ENCODE data around the gene MRPL36.

The MRPL36 gene

GRCh38 chr5:1754531-1755220 is 45.0 kb downstream of the MRPL36 start:
- H3K9me3 ChIP-seq (replicated peaks; ENCODE audit: low read length) = peaks cover 5% of the 10 kb centered on the region
- peaks cover 16% of the 10 kb centered on the region for H3K27me3 ChIP-seq (ENCODE audit: control insufficient read depth, insufficient read depth, low read length)
- H3K4me2 ChIP-seq (ENCODE audit: low read length) = no peak overlapping the region
- H3K9ac ChIP-seq (ENCODE audit: low read depth, low read length) = no peak overlapping the region
- H3K36me3 ChIP-seq (ENCODE audit: insufficient read depth, low read length) = no peaks in the 10 kb centered on the region
- no peaks in the 10 kb centered on the region for H3K4me1 ChIP-seq (ENCODE audit: control insufficient read depth, insufficient read depth, low read length)
- no peak overlapping the region for H3K4me3 ChIP-seq (ENCODE audit: low read length)

DNA sequence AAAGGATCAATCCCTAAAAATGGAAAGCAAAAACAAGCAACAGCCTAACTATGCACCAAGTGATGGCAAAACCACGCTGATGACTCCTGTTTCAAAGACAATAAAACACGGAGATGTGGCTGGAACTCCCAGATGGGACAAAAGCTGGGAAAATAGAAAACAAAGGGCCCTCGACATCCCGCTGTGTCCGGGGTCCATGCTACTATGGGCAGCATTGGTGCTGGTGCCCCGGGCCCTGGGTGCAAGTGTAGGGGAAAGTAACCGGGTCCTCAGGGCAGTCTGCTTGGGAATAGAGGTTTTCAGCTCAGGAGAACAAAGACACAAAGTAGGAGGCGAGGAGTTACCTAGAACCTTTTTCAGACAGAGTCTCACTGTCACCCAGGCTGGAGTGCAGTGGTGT is 46.1 kb downstream of the MRPL36 start:
- Histone ChIP-seq H3K4me1 (ENCODE audit: control insufficient read depth, insufficient read depth, low read length) (no peaks in the 10 kb centered on the region), H3K36me3 (ENCODE audit: insufficient read depth, low read length) (no peaks in the 10 kb centered on the region), H3K9me3 (replicated peaks; ENCODE audit: low read length) (peaks cover under 1% of the 10 kb centered on the region), H3K27me3 (ENCODE audit: control insufficient read depth, insufficient read depth, low read length) (peaks cover 12% of the 10 kb centered on the region), H3K4me3 (ENCODE audit: low read length) (no peak overlapping the region), H3K4me2 (ENCODE audit: low read length) (no peak overlapping the region), H3K9ac (ENCODE audit: low read depth, low read length) (no peak overlapping the region)

- Histone ChIP-seq H3K9ac (ENCODE audit: low read depth, low read length) (no peak overlapping the region), H3K27me3 (ENCODE audit: control insufficient read depth, insufficient read depth, low read length) (peaks cover 12% of the 10 kb centered on the region), H3K4me2 (ENCODE audit: low read length) (no peak overlapping the region), H3K4me1 (ENCODE audit: control insufficient read depth, insufficient read depth, low read length) (no peaks in the 10 kb centered on the region), H3K4me3 (ENCODE audit: low read length) (no peak overlapping the region), H3K9me3 (replicated peaks; ENCODE audit: low read length) (no peaks in the 10 kb centered on the region), H3K36me3 (ENCODE audit: insufficient read depth, low read length) (no peaks in the 10 kb centered on the region)
Measured at GRCh38 chr5:1752881-1753280, 46.8 kb downstream of the MRPL36 start.

DNA sequence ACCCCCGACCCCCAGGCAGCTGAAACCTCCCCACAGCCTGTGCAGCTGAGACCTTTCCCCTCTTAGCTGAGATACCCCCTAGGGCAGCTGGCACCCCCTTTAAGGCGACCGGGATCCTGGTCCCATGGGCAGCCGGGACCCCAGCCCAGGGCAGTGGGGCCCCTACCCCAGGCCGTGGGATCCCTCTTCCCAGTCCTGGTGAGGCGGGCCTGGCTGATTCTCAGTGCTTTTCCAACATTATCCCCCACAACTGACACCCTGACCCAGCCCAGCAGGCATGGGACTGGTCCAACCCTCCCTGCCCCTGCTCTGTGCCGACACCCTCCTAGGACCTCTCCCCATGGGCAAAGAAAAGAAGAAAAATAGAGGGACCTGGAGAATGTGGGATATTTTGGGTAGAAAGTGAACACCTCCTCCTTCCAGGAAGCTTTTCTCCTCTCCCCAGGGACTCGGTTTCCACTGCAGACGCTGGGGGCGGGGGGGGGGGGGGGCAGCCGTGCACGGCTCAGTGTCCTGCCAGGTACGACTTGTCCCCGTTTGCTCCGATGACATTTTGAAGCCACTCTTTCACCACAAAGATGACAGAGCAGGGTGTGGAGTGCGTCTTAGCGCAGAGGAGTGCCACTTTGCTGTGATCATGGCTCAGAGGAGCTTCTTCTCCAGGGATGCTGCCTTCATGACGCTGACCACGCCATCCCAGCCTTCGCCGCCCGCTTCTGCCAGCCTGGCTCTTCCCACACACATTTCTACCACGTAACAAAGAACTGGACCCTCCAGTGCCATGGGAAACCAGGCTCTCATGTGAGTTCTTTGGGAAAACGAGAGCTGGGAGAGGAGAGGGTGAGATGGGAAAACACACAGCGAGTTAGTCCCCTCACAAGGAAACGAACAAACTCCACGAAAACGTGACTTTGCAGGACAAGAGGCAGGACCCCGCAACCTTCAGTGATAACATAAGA is 47.5 kb downstream of the MRPL36 start:
- Histone ChIP-seq H3K36me3 (ENCODE audit: insufficient read depth, low read length) (no peaks in the 10 kb centered on the region), H3K4me3 (ENCODE audit: low read length) (no peak overlapping the region), H3K27me3 (ENCODE audit: control insufficient read depth, insufficient read depth, low read length) (peaks cover 12% of the 10 kb centered on the region), H3K4me2 (ENCODE audit: low read length) (no peak overlapping the region), H3K9ac (ENCODE audit: low read depth, low read length) (no peak overlapping the region), H3K4me1 (ENCODE audit: control insufficient read depth, insufficient read depth, low read length) (no peaks in the 10 kb centered on the region), H3K9me3 (replicated peaks; ENCODE audit: low read length) (no peaks in the 10 kb centered on the region)

GRCh38 chr5:1751026-1751863 is 48.4 kb downstream of the MRPL36 start:
- Histone ChIP-seq H3K4me3 (ENCODE audit: low read length) (no peak overlapping the region), H3K27me3 (ENCODE audit: control insufficient read depth, insufficient read depth, low read length) (peaks cover 10% of the 10 kb centered on the region), H3K9me3 (replicated peaks; ENCODE audit: low read length) (no peaks in the 10 kb centered on the region), H3K4me2 (ENCODE audit: low read length) (no peak overlapping the region), H3K4me1 (ENCODE audit: control insufficient read depth, insufficient read depth, low read length) (no peaks in the 10 kb centered on the region), H3K9ac (ENCODE audit: low read depth, low read length) (no peak overlapping the region), H3K36me3 (ENCODE audit: insufficient read depth, low read length) (no peaks in the 10 kb centered on the region)

DNA sequence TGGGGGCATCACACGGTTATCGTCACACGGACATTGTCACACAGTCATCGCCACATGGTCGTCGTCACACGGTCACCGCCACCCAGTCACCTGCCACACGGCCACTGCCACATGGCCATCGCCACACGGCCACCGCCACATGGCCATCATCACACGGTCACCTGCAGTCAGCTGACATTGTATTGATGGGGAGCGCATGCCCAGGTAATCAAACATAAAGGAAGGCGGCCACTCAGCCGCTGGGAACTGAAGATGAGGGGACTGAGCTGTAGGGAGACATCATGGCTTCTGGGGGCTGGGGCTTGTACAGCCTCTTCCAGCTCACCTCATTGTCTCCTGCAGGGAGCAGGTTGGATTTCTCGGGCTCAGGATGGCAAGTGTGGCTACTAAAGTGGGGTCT is 49.2 kb downstream of the MRPL36 start:
- H3K4me3 ChIP-seq (ENCODE audit: low read length) = no peak overlapping the region
- no peaks in the 10 kb centered on the region for H3K4me1 ChIP-seq (ENCODE audit: control insufficient read depth, insufficient read depth, low read length)
- peaks cover 7% of the 10 kb centered on the region for H3K27me3 ChIP-seq (ENCODE audit: control insufficient read depth, insufficient read depth, low read length)
- H3K9ac ChIP-seq (ENCODE audit: low read depth, low read length) = no peak overlapping the region
- no peak overlapping the region for H3K4me2 ChIP-seq (ENCODE audit: low read length)
- no peaks in the 10 kb centered on the region for H3K36me3 ChIP-seq (ENCODE audit: insufficient read depth, low read length)
- H3K9me3 ChIP-seq (replicated peaks; ENCODE audit: low read length) = no peaks in the 10 kb centered on the region

GRCh38 chr5:1749346-1750124 is 50.1 kb downstream of the MRPL36 start:
- Histone ChIP-seq H3K27me3 (ENCODE audit: control insufficient read depth, insufficient read depth, low read length) (peaks cover 3% of the 10 kb centered on the region), H3K9me3 (replicated peaks; ENCODE audit: low read length) (no peaks in the 10 kb centered on the region), H3K9ac (ENCODE audit: low read depth, low read length) (no peak overlapping the region), H3K4me2 (ENCODE audit: low read length) (no peak overlapping the region), H3K36me3 (ENCODE audit: insufficient read depth, low read length) (no peaks in the 10 kb centered on the region), H3K4me1 (ENCODE audit: control insufficient read depth, insufficient read depth, low read length) (no peaks in the 10 kb centered on the region), H3K4me3 (ENCODE audit: low read length) (no peak overlapping the region)

- no peaks in the 10 kb centered on the region for H3K36me3 ChIP-seq (ENCODE audit: insufficient read depth, low read length)
- no peaks in the 10 kb centered on the region for H3K9me3 ChIP-seq (replicated peaks; ENCODE audit: low read length)
- H3K27me3 ChIP-seq (ENCODE audit: control insufficient read depth, insufficient read depth, low read length) = peaks cover 3% of the 10 kb centered on the region
- no peak overlapping the region for H3K9ac ChIP-seq (ENCODE audit: low read depth, low read length)
- no peak overlapping the region for H3K4me3 ChIP-seq (ENCODE audit: low read length)
- no peaks in the 10 kb centered on the region for H3K4me1 ChIP-seq (ENCODE audit: control insufficient read depth, insufficient read depth, low read length)
- H3K4me2 ChIP-seq (ENCODE audit: low read length) = no peak overlapping the region
Measured at GRCh38 chr5:1748845-1749244, 50.8 kb downstream of the MRPL36 start.

All from skeletal muscle satellite cell (primary cell).